BLaER1 treated with 17β-estradiol and CSF1 and Interleukin-3, amounts not matched to agents 10 nM and 100 nM (cell line): ENCODE results near the gene BCAR3.
A peak's percentile ranks its signal among the peaks of the same experiment; 100 is the strongest.
"Not testable (repeated sequence)": the region's sequence is repeated elsewhere in the genome, so short reads cannot be mapped to it uniquely, and the experiment has no call there.

ENCODE experiments used
- H3K27ac ChIP-seq, 11 experiments: shearing (Covaris generic); formaldehyde crosslinking; 2 replicates each; pipeline ENCODE4 v1.8.1; 2022
- H3K27me3 ChIP-seq, 11 experiments: shearing (Covaris generic); formaldehyde crosslinking; 2 replicates each; pipeline ENCODE4 v1.8.1; 2022
- H3K36me3 ChIP-seq, 11 experiments: shearing (Covaris generic); formaldehyde crosslinking; 2 replicates each; pipeline ENCODE4 v1.8.1; 2022
- H3K4me1 ChIP-seq, 10 experiments: shearing (Covaris generic); formaldehyde crosslinking; 2 replicates each; pipeline ENCODE4 v1.8.1; 2022
- H3K4me2 ChIP-seq, 11 experiments: shearing (Covaris generic); formaldehyde crosslinking; 2 replicates each; pipeline ENCODE4 v1.8.1; 2022
- H3K4me3 ChIP-seq, 10 experiments: shearing (Covaris generic); formaldehyde crosslinking; 2 replicates each; pipeline ENCODE4 v1.8.1; 2022
- H3K9ac ChIP-seq, 11 experiments: shearing (Covaris generic); formaldehyde crosslinking; 2 replicates each; pipeline ENCODE4 v1.8.1; 2022
- H3K9me3 ChIP-seq, 11 experiments: shearing (Covaris generic); formaldehyde crosslinking; replicated peaks in 1 of 11; 2 replicates each; pipeline ENCODE4 v1.8.1; 2022
- H4K20me1 ChIP-seq, 11 experiments: shearing (Covaris generic); formaldehyde crosslinking; 2 replicates each; pipeline ENCODE4 v1.8.1; 2022
- Cebpa-rat ChIP-seq, 11 experiments: shearing (Covaris generic); IDR thresholded peaks; 2 replicates each; pipeline ENCODE4 v1.8.1; 2022

Gene BCAR3

GRCh38 chr1:93679546-93679945 lies 2.1 kb downstream of the BCAR3 start:
- peaks cover 0 to 70% (median 61%) of the 10 kb centered on the region in 11 experiments; a peak in 20 of 22 replicates for H4K20me1 ChIP-seq
- H3K27ac ChIP-seq, result peak overlapping the region in 4 of 11 experiments; percentile 5 to 98 (median 94); a peak in 5 of 22 replicates
- H3K9me3 ChIP-seq, result no peaks in the 10 kb centered on the region
- no peaks in the 10 kb centered on the region for H3K27me3 ChIP-seq
- peak overlapping the region in 8 of 10 experiments; percentile 86 to 96 (median 94); a peak in 13 of 20 replicates for H3K4me3 ChIP-seq
- peaks cover 0 to 58% (median 42%) of the 10 kb centered on the region in 11 experiments; a peak in 19 of 22 replicates for H3K36me3 ChIP-seq
- peak overlapping the region in 9 of 11 experiments; percentile 11 to 98 (median 94); a peak in 13 of 22 replicates for H3K9ac ChIP-seq
- H3K4me2 ChIP-seq, result peak overlapping the region; percentile 79 to 96 (median 91)
- peaks cover 42 to 69% (median 64%) of the 10 kb centered on the region in 10 experiments for H3K4me1 ChIP-seq
- no peak for TF ChIP-seq Cebpa-rat (IDR thresholded peaks at IDR 0.05)

GRCh38 chr1:93678946-93679480 lies 2.6 kb downstream of the BCAR3 start:
- Histone ChIP-seq H3K36me3 (peaks cover 0 to 64% (median 47%) of the 10 kb centered on the region in 11 experiments; a peak in 19 of 22 replicates), H3K27ac (peak overlapping the region in 1 of 11 experiments; percentile 98; a peak in 1 of 22 replicates)

DNA sequence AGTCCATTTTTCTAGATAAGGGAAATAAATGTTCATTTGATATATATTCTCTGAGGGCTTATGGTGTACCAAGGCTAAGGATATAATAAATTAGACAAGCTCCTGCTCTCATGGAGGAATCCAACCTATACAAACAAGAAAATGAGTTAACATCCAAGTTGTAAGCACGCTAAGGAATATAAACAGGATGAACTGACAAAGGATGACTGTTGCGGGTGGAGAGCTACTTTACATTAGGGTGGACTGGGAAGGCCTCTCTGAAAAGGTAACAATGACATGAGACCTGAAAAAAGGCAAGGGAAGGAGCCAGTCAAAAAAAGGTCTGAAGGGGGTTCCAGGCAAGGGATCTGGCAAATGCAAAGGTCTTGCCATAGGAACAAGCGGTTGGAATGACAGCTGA lies 3.1 kb downstream of the BCAR3 start:
- no peak for TF ChIP-seq Cebpa-rat (IDR thresholded peaks at IDR 0.05)
- Histone ChIP-seq H3K9me3 (no peaks in the 10 kb centered on the region), H3K4me1 (peaks cover 53 to 79% (median 66%) of the 10 kb centered on the region in 10 experiments), H3K9ac (no peak overlapping the region), H3K27ac (no peak overlapping the region), H3K27me3 (no peaks in the 10 kb centered on the region), H3K4me3 (no peak overlapping the region), H3K4me2 (peak overlapping the region; percentile 79 to 96 (median 91); a peak in 18 of 22 replicates), H4K20me1 (peaks cover 0 to 79% (median 68%) of the 10 kb centered on the region in 11 experiments; a peak in 20 of 22 replicates), H3K36me3 (peaks cover 0 to 69% (median 52%) of the 10 kb centered on the region in 11 experiments; a peak in 19 of 22 replicates)

More at GRCh38 chr1:93678946-93679480, 2.6 kb downstream of the BCAR3 start:
- Histone ChIP-seq H3K9ac (peak overlapping the region in 6 of 11 experiments; percentile 12 to 98 (median 96); a peak in 7 of 22 replicates), H3K4me3 (peak overlapping the region in 8 of 10 experiments; percentile 86 to 96 (median 94); a peak in 9 of 20 replicates), H3K9me3 (no peaks in the 10 kb centered on the region), H3K4me2 (peak overlapping the region; percentile 79 to 96 (median 91)), H3K27me3 (no peaks in the 10 kb centered on the region), H3K4me1 (peaks cover 48 to 74% (median 66%) of the 10 kb centered on the region in 10 experiments), H4K20me1 (peaks cover 0 to 74% (median 66%) of the 10 kb centered on the region in 11 experiments; a peak in 20 of 22 replicates)
- no peak for TF ChIP-seq Cebpa-rat (IDR thresholded peaks at IDR 0.05)

DNA sequence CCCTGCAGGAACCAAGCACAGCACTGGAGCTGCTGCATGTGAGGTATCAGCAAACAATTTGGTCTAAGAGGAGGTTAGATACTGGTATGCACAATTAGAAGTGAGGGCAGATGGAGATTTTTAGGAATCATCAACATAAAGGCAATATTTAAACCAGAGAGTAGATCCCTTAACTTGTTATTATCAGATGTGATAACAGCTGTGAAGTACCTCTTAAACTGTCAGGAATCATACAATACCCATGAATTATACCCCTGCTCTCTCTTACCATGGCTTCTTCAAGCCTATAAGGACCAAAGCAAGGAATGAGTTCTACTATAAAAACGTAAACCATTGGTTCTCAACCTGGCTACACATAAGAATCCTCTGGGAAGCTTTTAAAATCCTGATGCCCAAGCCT lies 3.9 kb downstream of the BCAR3 start:
- no peaks in the 10 kb centered on the region for H3K27me3 ChIP-seq
- no peaks in the 10 kb centered on the region for H3K9me3 ChIP-seq
- no peak overlapping the region for H3K4me3 ChIP-seq
- H3K36me3 ChIP-seq, result peaks cover 0 to 76% (median 60%) of the 10 kb centered on the region in 11 experiments; a peak in 19 of 22 replicates
- TF ChIP-seq Cebpa-rat (IDR thresholded peaks at IDR 0.05), result no peak
- H3K27ac ChIP-seq, result no peak overlapping the region
- H3K4me1 ChIP-seq, result peaks cover 60 to 84% (median 70%) of the 10 kb centered on the region in 10 experiments
- H3K9ac ChIP-seq, result no peak overlapping the region
- peak overlapping the region in 9 of 11 experiments; percentile 3 to 96 (median 88); a peak in 14 of 22 replicates for H3K4me2 ChIP-seq
- H4K20me1 ChIP-seq, result peaks cover 0 to 87% (median 76%) of the 10 kb centered on the region in 11 experiments; a peak in 20 of 22 replicates

GRCh38 chr1:93676427-93676826 lies 5.2 kb downstream of the BCAR3 start:
- Histone ChIP-seq H3K27ac (no peak overlapping the region), H3K27me3 (no peaks in the 10 kb centered on the region), H3K4me3 (no peak overlapping the region), H3K4me1 (peaks cover 54 to 89% (median 70%) of the 10 kb centered on the region in 10 experiments), H3K9me3 (no peaks in the 10 kb centered on the region), H3K9ac (no peak overlapping the region), H4K20me1 (peaks cover 0 to 99% (median 83%) of the 10 kb centered on the region in 11 experiments; a peak in 20 of 22 replicates), H3K36me3 (peaks cover 0 to 90% (median 73%) of the 10 kb centered on the region in 11 experiments; a peak in 19 of 22 replicates), H3K4me2 (peak overlapping the region in 9 of 11 experiments; percentile 13 to 96 (median 88); a peak in 11 of 22 replicates)
- no peak for TF ChIP-seq Cebpa-rat (IDR thresholded peaks at IDR 0.05)

DNA sequence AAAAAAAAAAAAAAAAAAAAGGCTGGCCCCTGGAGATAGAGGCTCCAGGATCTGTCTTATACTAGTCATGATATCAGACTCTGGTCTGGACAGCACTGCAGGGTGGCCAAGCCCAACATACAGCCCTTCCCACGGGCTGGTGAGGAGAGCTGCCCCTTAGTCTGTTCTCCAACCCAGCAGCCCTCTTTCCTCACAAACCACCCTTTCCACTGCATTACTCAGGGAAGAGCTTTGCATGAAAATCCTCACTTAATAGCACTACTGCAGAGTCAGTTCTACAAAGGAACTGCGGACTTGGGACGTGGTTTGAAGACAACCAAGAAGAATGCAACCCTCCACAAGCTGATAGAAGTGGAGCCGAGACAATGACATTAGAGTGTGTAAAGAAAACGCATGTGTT lies 5.7 kb downstream of the BCAR3 start:
- Histone ChIP-seq H3K4me3 (no peak overlapping the region), H3K36me3 (peaks cover 0 to 94% (median 78%) of the 10 kb centered on the region in 11 experiments; a peak in 19 of 22 replicates), H4K20me1 (peaks cover 0 to 100% (median 83%) of the 10 kb centered on the region in 11 experiments; a peak in 20 of 22 replicates), H3K4me2 (peak overlapping the region in 8 of 11 experiments; percentile 13 to 93 (median 88); a peak in 4 of 22 replicates), H3K9me3 (no peaks in the 10 kb centered on the region), H3K27ac (no peak overlapping the region), H3K9ac (no peak overlapping the region), H3K4me1 (peaks cover 54 to 94% (median 72%) of the 10 kb centered on the region in 10 experiments), H3K27me3 (no peaks in the 10 kb centered on the region)
- TF ChIP-seq Cebpa-rat (IDR thresholded peaks at IDR 0.05), result no peak

DNA sequence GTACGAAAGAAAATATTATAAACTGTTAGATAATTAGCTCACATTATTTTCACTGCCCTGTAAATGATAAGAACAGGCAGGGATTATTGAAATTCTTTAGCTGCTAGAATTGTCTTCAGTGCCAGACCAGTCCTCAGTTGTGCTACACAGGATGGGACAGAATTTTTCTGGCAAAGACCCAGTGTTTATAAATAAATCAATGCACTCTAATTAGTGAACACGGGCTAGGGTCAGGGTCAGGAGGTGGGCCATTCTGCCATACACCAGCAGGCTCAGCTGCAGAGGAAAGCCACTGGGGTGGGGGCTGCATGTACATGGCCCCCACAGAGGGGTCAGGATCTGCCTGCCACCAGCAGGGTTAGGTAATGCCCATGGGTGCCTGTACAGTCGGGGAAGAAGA lies 6.4 kb downstream of the BCAR3 start:
- Histone ChIP-seq H3K4me2 (peak overlapping the region in 5 of 11 experiments; percentile 2 to 88 (median 18); a peak in 5 of 22 replicates), H3K4me3 (no peak overlapping the region), H3K27ac (no peak overlapping the region), H3K9ac (no peak overlapping the region), H3K9me3 (no peaks in the 10 kb centered on the region), H3K4me1 (peaks cover 54 to 97% (median 69%) of the 10 kb centered on the region in 10 experiments), H3K27me3 (no peaks in the 10 kb centered on the region), H4K20me1 (peaks cover 0 to 100% (median 79%) of the 10 kb centered on the region in 11 experiments; a peak in 20 of 22 replicates), H3K36me3 (peaks cover 0 to 100% (median 84%) of the 10 kb centered on the region in 11 experiments; a peak in 19 of 22 replicates)
- TF ChIP-seq Cebpa-rat (IDR thresholded peaks at IDR 0.05), result no peak

DNA sequence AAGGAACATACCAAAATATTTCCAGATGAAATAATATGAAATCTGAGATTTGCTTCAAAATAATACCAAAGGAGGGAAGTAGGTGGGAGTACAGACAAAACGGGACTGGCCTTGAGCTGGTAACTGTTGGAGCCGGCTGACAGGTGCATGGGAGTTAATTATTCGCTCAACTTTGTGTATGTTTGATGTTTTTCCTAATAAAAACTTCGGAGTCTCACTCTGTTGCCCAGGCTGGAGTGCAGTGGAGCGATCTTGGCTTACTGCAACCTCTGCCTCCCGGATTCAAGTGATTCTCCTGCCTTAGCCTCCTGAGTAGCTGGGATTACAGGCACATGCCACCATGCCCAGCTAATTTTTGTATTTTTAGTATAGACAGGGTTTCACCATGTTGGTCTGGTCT lies 7.6 kb downstream of the BCAR3 start:
- not testable (repeated sequence) for H3K9ac ChIP-seq, H3K4me3 ChIP-seq, H3K27me3 ChIP-seq, H3K9me3 ChIP-seq, H3K27ac ChIP-seq
- Histone ChIP-seq H4K20me1 (peaks cover 0 to 100% (median 67%) of the 10 kb centered on the region in 11 experiments; a peak in 20 of 22 replicates), H3K4me1 (peaks cover 45 to 93% (median 60%) of the 10 kb centered on the region in 10 experiments), H3K4me2 (peak overlapping the region in 2 of 11 experiments; percentile 25 to 30; a peak in 4 of 22 replicates), H3K36me3 (peaks cover 2 to 100% (median 93%) of the 10 kb centered on the region in 11 experiments; a peak in 20 of 22 replicates)
